HG03378 (cell line): ENCODE data around the gene TNIP1.

Experiments used
- ATAC-seq: cut with Tn5 transposase; IDR thresholded peaks from one replicate; pipeline ENCODE4 v1.9.1; 2021; ENCODE audit warnings: mild to moderate bottlenecking, moderate library complexity; ENCODE audit not compliant: unreplicated experiment

TNIP1 gene

GRCh38 chr5:151025250-151025606, 55.6 kb downstream of the TNIP1 start:
- no peak for ATAC-seq

- ATAC-seq = no peak
Observed at GRCh38 chr5:151024440-151025249, 56.2 kb downstream of the TNIP1 start.

GRCh38 chr5:151023651-151024050, 57.2 kb downstream of the TNIP1 start:
- ATAC-seq = no peak

- no peak for ATAC-seq
Observed at GRCh38 chr5:151023047-151023615, 57.7 kb downstream of the TNIP1 start.

GRCh38 chr5:151022511-151023018, 58.3 kb downstream of the TNIP1 start:
- no peak for ATAC-seq

- no peak for ATAC-seq
Observed at GRCh38 chr5:151021746-151022145, 59.1 kb downstream of the TNIP1 start.

GRCh38 chr5:151020304-151021110, 60.3 kb downstream of the TNIP1 start, which contains the start of gene GPX3:
Gene GPX3 (plus strand): TSS chr5:151020591. CDS start chr5:151020655, 64 bp downstream.
- ATAC-seq = peak; percentile 61

- no peak for ATAC-seq
Observed at GRCh38 chr5:151019331-151019730, 61.5 kb downstream of the TNIP1 start.

- ATAC-seq = no peak
Observed at GRCh38 chr5:151018846-151019245, 62.0 kb downstream of the TNIP1 start.

- no peak for ATAC-seq
Observed at GRCh38 chr5:151017897-151018296, 62.9 kb downstream of the TNIP1 start.

- no peak for ATAC-seq
Observed at GRCh38 chr5:151016700-151017099, 64.1 kb downstream of the TNIP1 start.

GRCh38 chr5:151015974-151016587, 64.8 kb downstream of the TNIP1 start:
- ATAC-seq = no peak

GRCh38 chr5:151014680-151015343, 66.0 kb downstream of the TNIP1 start:
- no peak for ATAC-seq

GRCh38 chr5:151012862-151013261, 68.0 kb downstream of the TNIP1 start:
- ATAC-seq = no peak

- ATAC-seq = no peak
Observed at GRCh38 chr5:151008906-151009305, 71.9 kb downstream of the TNIP1 start.

- ATAC-seq = no peak
Observed at GRCh38 chr5:151008210-151008491, 72.7 kb downstream of the TNIP1 start.

- no peak for ATAC-seq
Observed at GRCh38 chr5:151007430-151008209, 73.2 kb downstream of the TNIP1 start.

GRCh38 chr5:151006704-151007334, 74.0 kb downstream of the TNIP1 start:
- no peak for ATAC-seq

GRCh38 chr5:151005950-151006576, 74.8 kb downstream of the TNIP1 start:
- ATAC-seq = no peak
